Stimulated activated CD8-positive, alpha-beta memory T cell treated with anti-CD3 and anti-CD28 coated beads, Interleukin-15, amount 100 ng/mL, for 24 hours (primary cell): ENCODE data around the gene PRR23A.

Experiments
- DNase-seq: peaks from one replicate; pipeline ENCODE4 v3.0.0-alpha.2; 2020; ENCODE audit warnings: low read depth

PRR23A gene

GRCh38 chr3:138972941-138973340 lies 33.1 kb downstream of the PRR23A start:
- no peak for DNase-seq

- no peak for DNase-seq
Measured at GRCh38 chr3:138971766-138972320, 34.2 kb downstream of the PRR23A start.

- DNase-seq, result no peak
Measured at GRCh38 chr3:138964923-138965322, 41.1 kb downstream of the PRR23A start.

- DNase-seq, result no peak
Measured at GRCh38 chr3:138964264-138964663, 41.8 kb downstream of the PRR23A start.

GRCh38 chr3:138962854-138963560 lies 43.1 kb downstream of the PRR23A start:
- DNase-seq, result no peak

GRCh38 chr3:138960417-138960852 lies 45.6 kb downstream of the PRR23A start:
- no peak for DNase-seq
